Muscle of leg (tissue), 11 donors: ENCODE measurements around the gene KRT85. TPM values are rescaled to one million over a fixed set of nuclear protein-coding genes. Genes with fewer than 3 reads are reported as not detected.

ENCODE experiments used
- DNase-seq: peaks from one replicate; pipeline ENCODE4 v3.0.0; 2013
- H3K27ac ChIP-seq: one replicate; pipeline ENCODE4 v1.5.1; 2013; ENCODE audit warnings: mild to moderate bottlenecking, low read length, control low read depth
- H3K27me3 ChIP-seq: one replicate; pipeline ENCODE4 v1.6.1; 2013; ENCODE audit warnings: low read length; ENCODE audit not compliant: control insufficient read depth, insufficient read depth
- H3K36me3 ChIP-seq: one replicate; pipeline ENCODE4 v1.6.1; 2013; ENCODE audit warnings: low read length; ENCODE audit not compliant: control insufficient read depth, insufficient read depth
- H3K4me1 ChIP-seq: one replicate; pipeline ENCODE4 v1.6.1; 2013; ENCODE audit warnings: low read length; ENCODE audit not compliant: control insufficient read depth, insufficient read depth
- H3K4me3 ChIP-seq: one replicate; pipeline ENCODE4 v1.5.1; 2013; ENCODE audit warnings: low read length, control low read depth
- H3K9me3 ChIP-seq: replicated peaks from 2 replicates; pipeline ENCODE4 v1.6.1; 2013; ENCODE audit warnings: low read depth, low read length; ENCODE audit not compliant: control insufficient read depth
- WGBS: methylation state at CpG from one replicate; pipeline ENCODE4 v1.1.5; 2013; ENCODE audit warnings: missing lambda C conversion rate; ENCODE audit not compliant: insufficient coverage; 5-methylcytosine and 5-hydroxymethylcytosine counted together
- polyA plus RNA-seq, 8 donors: library from polyadenylated mRNA; unstranded; fragments of 120-200 nt; gene quantifications; one replicate each; pipeline versions ENCODE4 v1.2.1 to v1.2.3, GENCODE V29; 2013; ENCODE audit warnings: inconsistent platforms in 1 of 8, low replicate concordance in 1 of 8; ENCODE audit not compliant: insufficient read length in 8 of 8, insufficient read depth in 1 of 8
- total RNA-seq: library from RNA; stranded (reverse); fragments of 120-200 nt; gene quantifications from one replicate; pipeline ENCODE4 v1.2.4, GENCODE V29; 2013

KRT85 gene
- total and polyA plus RNA-seq, 9 donors = not detected

- Histone ChIP-seq H3K36me3 (no peaks in the 10 kb centered on the region), H3K27me3 (peaks cover 5% of the 10 kb centered on the region), H3K27ac (no peak overlapping the region), H3K4me3 (no peak overlapping the region), H3K9me3 (no peaks in the 10 kb centered on the region), H3K4me1 (peaks cover 3% of the 10 kb centered on the region)
- no CpG with 5 or more reads among the region's 2 CpGs for WGBS
- no peak for DNase-seq
Observed at GRCh38 chr12:52382854-52383253, 15.6 kb upstream of the KRT85 start.

DNA sequence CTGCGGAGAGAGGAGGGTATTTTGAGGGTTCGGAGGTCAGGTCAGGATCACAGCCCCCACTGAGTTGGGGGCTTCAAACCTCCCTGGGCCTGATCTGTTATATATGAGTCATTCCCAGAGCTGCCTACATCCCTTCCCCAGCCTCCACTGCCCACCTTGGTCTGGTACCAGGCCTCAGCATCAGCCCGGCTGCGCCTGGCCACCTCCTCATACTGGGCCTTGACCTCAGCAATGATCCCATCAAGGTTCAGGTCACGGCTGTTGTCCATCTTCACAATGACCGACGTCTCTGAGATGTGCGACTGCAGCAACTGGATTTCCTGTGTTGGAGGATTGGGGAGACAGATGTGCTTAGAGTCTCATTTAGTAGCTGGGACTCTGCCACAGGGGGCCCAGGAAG is 13.9 kb upstream of the KRT85 start:
- no peak overlapping the region for H3K27ac ChIP-seq
- WGBS = 93% methylated on average over 5 of the region's 8 CpGs
- H3K27me3 ChIP-seq = peaks cover 5% of the 10 kb centered on the region
- H3K4me1 ChIP-seq = peaks cover 3% of the 10 kb centered on the region
- H3K36me3 ChIP-seq = no peaks in the 10 kb centered on the region
- DNase-seq = no peak
- no peaks in the 10 kb centered on the region for H3K9me3 ChIP-seq
- no peak overlapping the region for H3K4me3 ChIP-seq

- Histone ChIP-seq H3K27me3 (peaks cover 4% of the 10 kb centered on the region), H3K4me1 (peaks cover 3% of the 10 kb centered on the region), H3K4me3 (no peak overlapping the region), H3K27ac (no peak overlapping the region), H3K9me3 (no peaks in the 10 kb centered on the region), H3K36me3 (no peaks in the 10 kb centered on the region)
- 46% methylated on average over 15 of the region's 15 CpGs for WGBS
- peak; percentile 33 for DNase-seq
Observed at GRCh38 chr12:52380271-52380694, 13.0 kb upstream of the KRT85 start.

GRCh38 chr12:52379536-52379935 is 12.3 kb upstream of the KRT85 start:
- Histone ChIP-seq H3K4me1 (peaks cover 3% of the 10 kb centered on the region), H3K4me3 (no peak overlapping the region), H3K9me3 (no peaks in the 10 kb centered on the region), H3K36me3 (no peaks in the 10 kb centered on the region), H3K27ac (no peak overlapping the region), H3K27me3 (peaks cover 2% of the 10 kb centered on the region)
- no peak for DNase-seq
- 67% methylated on average over 1 of the region's 6 CpGs for WGBS

DNA sequence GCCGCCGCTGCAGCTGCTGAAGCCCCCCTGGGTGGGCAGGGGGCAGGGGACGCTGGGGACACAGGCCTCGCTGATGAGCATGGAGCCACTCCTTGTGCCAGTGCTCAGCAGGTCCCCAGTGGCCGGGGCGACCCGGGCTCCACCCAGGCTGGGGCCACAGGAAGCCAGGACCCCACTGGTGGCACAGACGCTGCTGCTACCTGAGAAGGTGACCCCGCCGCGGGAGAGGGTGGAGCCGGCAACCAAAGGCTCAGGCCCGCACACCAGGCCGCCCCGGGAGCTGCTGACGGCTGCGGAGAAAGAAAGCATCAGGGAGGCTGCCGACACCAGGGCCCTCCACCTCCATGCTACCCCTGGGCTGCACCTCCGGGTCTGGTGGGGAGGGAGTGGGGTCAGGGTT is 10.8 kb upstream of the KRT85 start:
- no peak overlapping the region for H3K4me3 ChIP-seq
- no peaks in the 10 kb centered on the region for H3K9me3 ChIP-seq
- no peak overlapping the region for H3K27ac ChIP-seq
- peaks cover 3% of the 10 kb centered on the region for H3K4me1 ChIP-seq
- no peak for DNase-seq
- no peaks in the 10 kb centered on the region for H3K36me3 ChIP-seq
- peaks cover 2% of the 10 kb centered on the region for H3K27me3 ChIP-seq
- WGBS = 69% methylated on average over 12 of the region's 19 CpGs

- H3K4me3 ChIP-seq = no peak overlapping the region
- H3K27ac ChIP-seq = no peak overlapping the region
- peaks cover 2% of the 10 kb centered on the region for H3K27me3 ChIP-seq
- WGBS = 83% methylated on average over 6 of the region's 8 CpGs
- no peaks in the 10 kb centered on the region for H3K36me3 ChIP-seq
- H3K4me1 ChIP-seq = peaks cover 3% of the 10 kb centered on the region
- DNase-seq = no peak
- no peaks in the 10 kb centered on the region for H3K9me3 ChIP-seq
Observed at GRCh38 chr12:52377266-52377665, 10.0 kb upstream of the KRT85 start.

GRCh38 chr12:52372216-52373154 is 5.2 kb upstream of the KRT85 start:
- Histone ChIP-seq H3K9me3 (no peaks in the 10 kb centered on the region), H3K27me3 (peaks cover 9% of the 10 kb centered on the region), H3K4me1 (peaks cover 13% of the 10 kb centered on the region), H3K27ac (no peak overlapping the region), H3K4me3 (no peak overlapping the region), H3K36me3 (no peaks in the 10 kb centered on the region)
- DNase-seq = peak; percentile 84
- WGBS = 24% methylated on average over 7 of the region's 10 CpGs

DNA sequence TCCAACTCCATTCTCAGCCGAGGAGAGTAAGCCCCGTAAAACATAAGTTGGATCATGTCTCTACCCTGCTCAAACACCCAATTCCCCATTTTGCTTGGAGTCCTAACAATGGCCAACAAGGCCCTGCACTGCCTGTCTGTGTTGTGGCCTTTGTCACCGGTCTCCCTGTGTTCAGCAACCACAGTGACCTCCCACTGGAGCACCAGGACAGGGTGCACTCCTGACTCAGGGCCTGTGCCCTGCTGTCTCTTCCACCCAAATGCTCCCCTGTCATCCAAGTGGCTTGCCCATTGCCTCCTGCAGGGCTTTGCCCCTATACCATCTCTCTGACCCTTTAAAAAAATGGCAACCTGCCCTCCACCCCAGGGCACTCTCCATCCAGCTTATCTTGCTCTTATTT is 4.4 kb upstream of the KRT85 start:
- H3K36me3 ChIP-seq = no peaks in the 10 kb centered on the region
- DNase-seq = no peak
- H3K27ac ChIP-seq = peak overlapping the region; percentile 25
- peaks cover 14% of the 10 kb centered on the region for H3K27me3 ChIP-seq
- no peaks in the 10 kb centered on the region for H3K9me3 ChIP-seq
- H3K4me1 ChIP-seq = peaks cover 13% of the 10 kb centered on the region
- no peak overlapping the region for H3K4me3 ChIP-seq
- 67% methylated on average over 3 of the region's 3 CpGs for WGBS

DNA sequence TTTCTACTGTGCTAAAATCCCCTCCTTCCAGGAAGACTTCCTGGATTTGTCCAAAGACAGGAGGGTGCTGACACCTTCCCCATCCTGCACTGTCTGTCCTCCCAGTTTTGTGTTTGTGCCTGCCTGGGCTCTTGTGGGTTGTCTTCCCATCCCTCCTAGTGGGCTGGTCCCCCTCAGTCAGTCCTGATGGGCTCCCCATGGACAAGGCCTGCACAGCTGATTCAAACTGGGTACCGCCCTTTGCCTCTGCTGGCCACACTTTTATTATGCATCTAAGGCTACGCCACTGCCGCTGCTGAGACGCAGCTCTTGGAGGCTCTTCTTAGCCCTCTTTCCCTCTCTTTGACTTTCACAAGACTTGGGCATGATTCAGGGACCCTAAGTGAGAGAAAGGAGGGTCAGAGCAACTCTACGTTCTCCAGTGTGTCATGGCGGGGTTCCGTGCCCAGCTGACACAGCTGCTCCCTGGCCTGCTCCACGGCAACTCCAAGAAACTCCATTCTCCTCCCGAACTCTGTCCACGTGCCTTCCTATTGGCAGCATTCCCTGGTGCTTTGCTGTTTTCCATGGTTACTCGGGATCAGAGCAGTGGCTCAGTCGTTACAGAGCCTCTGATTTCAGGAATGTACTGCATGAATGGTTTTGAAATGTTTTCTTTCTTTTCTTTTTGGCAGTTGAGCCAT is 3.8 kb upstream of the KRT85 start:
- Histone ChIP-seq H3K4me1 (peaks cover 13% of the 10 kb centered on the region), H3K27ac (peak overlapping the region; percentile 44), H3K36me3 (no peaks in the 10 kb centered on the region), H3K27me3 (peaks cover 14% of the 10 kb centered on the region), H3K9me3 (no peaks in the 10 kb centered on the region), H3K4me3 (no peak overlapping the region)
- WGBS = 21% methylated on average over 8 of the region's 12 CpGs
- DNase-seq = peak; percentile 95

GRCh38 chr12:52369809-52370208 is 2.5 kb upstream of the KRT85 start:
- Histone ChIP-seq H3K36me3 (no peaks in the 10 kb centered on the region), H3K9me3 (no peaks in the 10 kb centered on the region), H3K27me3 (peaks cover 14% of the 10 kb centered on the region), H3K4me1 (peaks cover 13% of the 10 kb centered on the region), H3K27ac (no peak overlapping the region), H3K4me3 (no peak overlapping the region)
- DNase-seq = no peak
- WGBS = 80% methylated on average over 6 of the region's 6 CpGs
